AG04450 (cell line): ENCODE data around the gene MAP3K13. TPM values are rescaled to one million over a fixed set of nuclear protein-coding genes. Genes with fewer than 3 reads are reported as not detected.

ENCODE experiments used
- CTCF ChIA-PET: fragments of 300-600, 350-600 bp; formaldehyde crosslinking; extraction: SDS; loops from one replicate; lab custom pipeline; 2022; ENCODE audit warnings: antibody characterized with exemption, inconsistent platforms; lab: Charles Lee
- POLR2A ChIA-PET: fragments of 350-600 bp; formaldehyde crosslinking; extraction: SDS; loops from one replicate; lab custom pipeline; 2021; ENCODE audit warnings: antibody characterized with exemption, inconsistent platforms; lab: Yijun Ruan, JAX
- DNase-seq: peaks from one replicate; pipeline ENCODE4 v3.0.0-alpha.2; 2011; ENCODE audit warnings: low read depth, low spot score
- H3K27ac ChIP-seq: one replicate; pipeline ENCODE4 v1.5.1; 2012; ENCODE audit warnings: low read depth, low read length, control low read depth
- H3K27me3 ChIP-seq: one replicate; pipeline ENCODE4 v1.6.0; 2012; ENCODE audit warnings: low read length; ENCODE audit not compliant: control insufficient read depth, insufficient read depth
- H3K4me3 ChIP-seq: 2 replicates; pipeline ENCODE4 v1.5.1; 2011; ENCODE audit warnings: mild to moderate bottlenecking, low read depth, low read length, control low read depth
- H3K9me3 ChIP-seq: 2 replicates; pipeline ENCODE4 v1.5.1; 2012; ENCODE audit warnings: low read length; ENCODE audit not compliant: control insufficient read depth, insufficient read depth
- polyA plus RNA-seq: library from polyadenylated mRNA; depleted of rRNA; stranded (reverse); fragments of >200 nt; gene quantifications from 2 replicates; pipeline ENCODE4 v1.2.3, GENCODE V29; 2011
- TF ChIP-seq, protein P1 (sequence below): IDR thresholded peaks from 2 replicates; pipeline ENCODE4 v1.5.1; 2011; ENCODE audit warnings: low read depth, low read length, control low read depth, inconsistent platforms

Gene MAP3K13
- polyA plus RNA-seq, 1 experiment = 20.9 TPM

DNA sequence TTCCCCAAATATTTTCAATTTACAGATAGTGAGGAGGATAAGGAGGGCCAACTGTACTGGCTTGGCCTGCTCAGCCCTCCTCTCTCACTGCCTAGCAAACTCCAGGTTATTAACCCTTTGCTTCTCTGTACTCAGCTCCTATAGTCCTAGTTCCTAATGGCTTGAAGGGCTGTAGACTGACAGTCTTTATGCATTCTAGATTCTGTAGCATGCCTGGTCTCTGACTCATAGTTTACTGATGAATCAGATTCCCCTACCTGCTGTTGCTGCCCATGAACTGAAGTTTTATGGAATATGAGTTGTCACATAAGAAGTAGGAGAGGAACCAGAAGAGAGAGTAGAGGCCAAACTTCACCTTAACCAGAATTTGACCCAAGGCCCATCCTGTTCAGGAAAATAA, 27.1 kb upstream of the MAP3K13 start:
- TF ChIP-seq, protein P1, sequence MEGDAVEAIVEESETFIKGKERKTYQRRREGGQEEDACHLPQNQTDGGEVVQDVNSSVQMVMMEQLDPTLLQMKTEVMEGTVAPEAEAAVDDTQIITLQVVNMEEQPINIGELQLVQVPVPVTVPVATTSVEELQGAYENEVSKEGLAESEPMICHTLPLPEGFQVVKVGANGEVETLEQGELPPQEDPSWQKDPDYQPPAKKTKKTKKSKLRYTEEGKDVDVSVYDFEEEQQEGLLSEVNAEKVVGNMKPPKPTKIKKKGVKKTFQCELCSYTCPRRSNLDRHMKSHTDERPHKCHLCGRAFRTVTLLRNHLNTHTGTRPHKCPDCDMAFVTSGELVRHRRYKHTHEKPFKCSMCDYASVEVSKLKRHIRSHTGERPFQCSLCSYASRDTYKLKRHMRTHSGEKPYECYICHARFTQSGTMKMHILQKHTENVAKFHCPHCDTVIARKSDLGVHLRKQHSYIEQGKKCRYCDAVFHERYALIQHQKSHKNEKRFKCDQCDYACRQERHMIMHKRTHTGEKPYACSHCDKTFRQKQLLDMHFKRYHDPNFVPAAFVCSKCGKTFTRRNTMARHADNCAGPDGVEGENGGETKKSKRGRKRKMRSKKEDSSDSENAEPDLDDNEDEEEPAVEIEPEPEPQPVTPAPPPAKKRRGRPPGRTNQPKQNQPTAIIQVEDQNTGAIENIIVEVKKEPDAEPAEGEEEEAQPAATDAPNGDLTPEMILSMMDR = no peak
- POLR2A ChIA-PET = no interaction called here
- no peaks in the 10 kb centered on the region for H3K27me3 ChIP-seq
- DNase-seq = no peak
- no peak overlapping the region for H3K27ac ChIP-seq
- H3K9me3 ChIP-seq = no peaks in the 10 kb centered on the region
- CTCF ChIA-PET = interaction anchor here (0.6 kb wide), 1 partner anchor 35 kb away, joined by 4 read pairs; no protein-coding TSS in a partner anchor
- H3K4me3 ChIP-seq = no peak overlapping the region

DNA sequence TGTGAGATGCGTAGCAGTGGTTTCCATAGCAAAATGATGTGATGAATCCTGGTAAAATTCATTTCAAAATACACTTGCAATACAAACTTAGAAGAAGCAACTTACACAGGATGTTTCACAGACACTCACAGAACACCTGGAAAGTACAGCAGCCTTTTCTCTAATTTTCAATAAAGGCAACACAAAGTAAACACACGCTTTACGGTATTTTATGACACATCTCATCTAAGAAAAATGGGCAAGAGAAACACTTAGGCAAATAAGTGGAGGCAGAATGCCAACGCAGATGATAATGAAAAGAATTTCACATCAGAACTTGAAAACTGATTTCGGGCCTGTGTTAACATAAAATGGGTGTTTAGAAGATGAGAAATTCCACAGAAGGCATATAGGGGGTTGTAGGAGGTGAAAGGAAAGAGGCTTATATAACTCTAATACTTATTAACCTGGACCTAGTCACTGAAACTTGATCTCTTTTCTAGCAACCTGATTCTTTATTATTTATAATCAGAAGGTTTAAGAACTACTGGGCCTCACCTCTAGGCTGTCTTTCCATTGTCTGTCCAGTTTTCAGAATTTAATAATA, 25.6 kb upstream of the MAP3K13 start:
- H3K4me3 ChIP-seq = no peak overlapping the region
- POLR2A ChIA-PET = interaction anchor here (0.6 kb wide), 1 partner anchor 40 kb away, joined by 4 read pairs; no protein-coding TSS in a partner anchor

DNA sequence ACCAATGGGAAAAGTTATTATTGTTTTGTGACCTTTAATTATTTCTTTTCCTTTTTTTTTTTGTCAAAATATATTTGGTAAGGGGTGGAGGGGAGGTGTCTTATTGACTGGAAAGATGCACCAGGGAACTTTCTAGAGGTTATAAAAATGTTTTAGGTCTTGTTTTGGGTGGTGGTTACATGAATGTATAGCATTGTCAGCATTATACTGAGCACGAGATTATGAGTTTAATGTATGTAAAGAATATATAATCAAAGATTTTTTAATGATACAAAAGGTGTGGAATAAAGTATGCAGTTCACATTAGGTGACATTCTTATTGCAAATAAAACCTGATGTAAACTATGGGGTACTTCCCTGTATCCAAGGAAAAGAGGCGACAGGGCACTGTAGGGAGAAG, 23.0 kb upstream of the MAP3K13 start:
- Histone ChIP-seq H3K27ac (no peak overlapping the region), H3K4me3 (no peak overlapping the region), H3K9me3 (no peaks in the 10 kb centered on the region), H3K27me3 (no peaks in the 10 kb centered on the region)
- no peak for DNase-seq
- ChIA-PET POLR2A (no interaction called here), CTCF (no interaction called here)
- TF ChIP-seq, protein P1 = no peak

More for the DNA sequence above, 25.6 kb upstream of the MAP3K13 start:
- TF ChIP-seq, protein P1 = no peak
- H3K9me3 ChIP-seq = no peaks in the 10 kb centered on the region
- no peaks in the 10 kb centered on the region for H3K27me3 ChIP-seq
- CTCF ChIA-PET = interaction anchor here (1.1 kb wide), 1 partner anchor 17 kb away, joined by 3 read pairs; no protein-coding TSS in a partner anchor
- DNase-seq = no peak
- H3K27ac ChIP-seq = no peak overlapping the region

DNA sequence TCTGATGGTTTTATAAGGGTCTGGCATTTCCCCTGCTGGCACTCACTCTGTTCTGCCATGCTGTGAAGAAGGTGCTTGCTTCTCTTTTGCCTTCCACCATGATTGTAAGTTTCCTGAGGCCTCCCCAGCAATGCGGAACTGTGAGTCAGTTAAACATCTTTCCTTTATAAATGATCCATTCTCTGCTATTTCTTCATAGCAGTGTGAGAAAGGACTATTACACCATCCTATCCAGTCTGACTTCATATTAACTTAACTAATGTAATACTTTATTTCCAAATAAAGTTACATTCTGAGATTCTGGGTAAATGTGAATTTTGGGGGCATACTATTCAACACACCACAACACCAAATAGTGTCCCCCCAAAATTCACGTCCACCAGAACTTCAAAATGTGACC, 22.2 kb upstream of the MAP3K13 start:
- no peak overlapping the region for H3K27ac ChIP-seq
- POLR2A ChIA-PET = no interaction called here
- TF ChIP-seq, protein P1 = no peak
- no peak for DNase-seq
- no peaks in the 10 kb centered on the region for H3K27me3 ChIP-seq
- H3K9me3 ChIP-seq = no peaks in the 10 kb centered on the region
- CTCF ChIA-PET = interaction anchor here (2.0 kb wide), 1 partner anchor 13 kb away, joined by 4 read pairs; no protein-coding TSS in a partner anchor
- no peak overlapping the region for H3K4me3 ChIP-seq

DNA sequence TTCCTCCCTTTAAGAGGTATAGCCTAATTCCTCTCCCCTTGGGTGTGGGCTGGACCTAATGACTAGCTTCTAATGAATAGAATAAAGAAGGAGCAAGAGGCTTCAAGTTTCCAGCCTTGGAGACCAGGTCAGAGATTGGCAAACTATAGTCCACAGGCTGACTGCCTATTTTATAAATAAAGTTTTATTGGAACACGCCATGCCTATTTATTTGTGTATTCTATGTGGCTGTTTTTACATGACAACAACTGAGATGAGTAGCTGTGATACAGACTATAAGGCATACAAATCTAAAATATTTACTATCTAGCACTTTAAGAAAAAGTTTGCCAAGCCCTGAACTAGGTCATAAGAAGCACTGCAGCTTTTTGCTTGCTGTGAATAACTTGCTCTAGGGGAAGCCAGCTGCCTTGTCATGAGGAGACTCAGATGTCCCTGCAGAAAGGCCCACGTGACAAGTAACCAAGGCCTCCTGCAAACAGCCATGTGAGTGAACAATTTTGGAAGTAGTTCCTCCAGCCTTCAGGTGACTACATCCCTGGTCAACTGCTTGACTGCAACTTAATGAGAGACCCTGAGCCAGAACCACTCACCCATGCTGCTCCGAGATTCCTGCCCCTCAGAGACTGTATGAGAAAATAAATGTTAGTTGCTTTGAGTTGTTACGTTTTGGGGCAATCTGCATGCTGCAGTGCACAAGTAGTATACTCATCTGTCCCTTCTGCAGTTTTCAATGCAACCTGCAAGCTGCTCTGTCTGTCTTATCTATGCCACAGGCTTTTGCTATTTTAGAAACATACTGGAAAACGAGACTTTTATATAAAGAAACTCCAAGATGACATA, 21.1 kb upstream of the MAP3K13 start:
- Histone ChIP-seq H3K27me3 (no peaks in the 10 kb centered on the region), H3K9me3 (no peaks in the 10 kb centered on the region), H3K27ac (no peak overlapping the region), H3K4me3 (no peak overlapping the region)
- ChIA-PET POLR2A (no interaction called here), CTCF (interaction anchor here (2.0 kb wide), 1 partner anchor 12 kb away, joined by 4 read pairs; no protein-coding TSS in a partner anchor)
- TF ChIP-seq, protein P1 = no peak
- DNase-seq = no peak
